GM18868 (cell line): ENCODE measurements around the gene TMEM95.
A peak's percentile ranks its signal among the peaks of the same experiment; 100 is the strongest.
"Not testable (repeated sequence)": the region's sequence is repeated elsewhere in the genome, so short reads cannot be mapped to it uniquely, and the experiment has no call there.

Source experiments
- ATAC-seq: cut with Tn5 transposase; IDR thresholded peaks from one replicate; pipeline ENCODE4 v1.9.1; 2021; ENCODE audit warnings: mild to moderate bottlenecking, moderate library complexity; ENCODE audit not compliant: unreplicated experiment

TMEM95 gene

DNA sequence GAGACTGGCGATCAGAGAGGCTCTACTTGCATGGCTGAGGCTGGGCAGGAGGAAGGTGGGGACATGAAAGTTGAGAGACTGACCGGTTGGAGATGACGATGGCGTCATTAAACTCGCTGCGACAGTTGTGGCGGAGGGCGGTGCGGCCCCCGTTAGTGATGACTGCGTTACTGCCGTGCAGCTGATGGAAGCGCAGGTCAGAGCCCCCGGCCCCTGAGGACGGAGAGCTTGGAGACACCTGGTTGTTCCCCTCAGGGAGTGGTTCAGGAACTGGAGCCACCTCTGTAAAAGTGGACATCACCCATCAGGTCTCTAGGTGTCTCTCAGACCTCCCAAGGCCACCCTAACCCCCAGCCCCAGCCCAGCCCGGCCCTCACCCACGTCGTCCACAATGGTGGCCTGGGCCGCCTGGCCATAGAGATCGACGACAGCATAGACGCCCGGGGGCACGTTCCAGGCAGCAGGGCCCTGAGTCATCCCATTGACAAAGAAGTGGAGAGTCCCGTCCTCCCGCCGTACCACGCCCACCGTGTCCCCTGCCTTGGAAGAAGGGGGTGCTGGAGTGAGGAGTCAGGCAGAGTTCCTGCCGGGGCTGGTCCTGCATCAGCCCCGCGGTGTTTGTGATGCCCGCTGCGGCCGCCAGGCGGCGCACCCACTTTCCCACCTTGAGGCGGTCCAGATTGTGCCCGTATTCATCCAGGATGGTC is 31.1 kb upstream of the TMEM95 start:
- ATAC-seq, result no peak

DNA sequence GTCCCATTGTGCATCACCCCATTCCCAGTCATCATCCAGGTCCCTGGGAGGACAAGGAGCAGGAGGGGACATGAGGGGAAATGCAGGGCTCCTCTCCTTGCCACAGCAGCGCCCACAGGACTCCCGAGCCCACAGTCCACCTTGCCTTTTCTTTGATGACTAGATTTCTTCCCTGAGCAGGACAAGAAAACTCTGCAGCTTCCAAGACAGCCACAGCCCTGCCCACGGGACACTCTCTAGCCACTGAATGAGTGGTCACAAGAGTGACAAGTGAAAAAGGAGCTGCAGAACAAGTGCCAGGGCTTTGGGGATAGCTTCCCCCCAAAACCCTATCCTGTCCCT is 30.5 kb upstream of the TMEM95 start:
- ATAC-seq, result no peak

DNA sequence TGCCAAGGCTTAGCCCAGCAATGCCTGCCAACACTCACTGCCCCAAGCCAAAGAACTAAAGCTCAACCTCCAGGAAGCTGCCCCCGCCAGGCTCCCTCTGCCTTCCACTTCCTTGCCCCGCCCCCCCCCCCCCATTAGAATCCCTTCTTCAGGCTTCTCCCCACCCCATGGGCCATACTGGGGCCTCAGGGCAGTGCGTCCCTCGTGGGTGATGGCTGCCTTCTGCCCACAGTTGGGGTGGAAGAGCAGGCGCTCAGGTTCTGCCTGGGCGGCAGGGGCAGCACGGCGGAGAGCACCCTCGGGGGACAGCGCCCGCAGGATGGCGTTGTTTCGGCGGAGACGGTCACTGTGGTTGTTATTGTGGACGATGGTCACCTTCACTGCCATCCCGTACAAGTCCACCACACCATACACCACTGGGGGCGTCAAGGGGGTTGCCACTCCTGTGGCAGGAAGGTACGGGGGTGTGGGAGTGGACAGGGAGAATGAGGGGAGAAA is 29.9 kb upstream of the TMEM95 start:
- no peak for ATAC-seq

DNA sequence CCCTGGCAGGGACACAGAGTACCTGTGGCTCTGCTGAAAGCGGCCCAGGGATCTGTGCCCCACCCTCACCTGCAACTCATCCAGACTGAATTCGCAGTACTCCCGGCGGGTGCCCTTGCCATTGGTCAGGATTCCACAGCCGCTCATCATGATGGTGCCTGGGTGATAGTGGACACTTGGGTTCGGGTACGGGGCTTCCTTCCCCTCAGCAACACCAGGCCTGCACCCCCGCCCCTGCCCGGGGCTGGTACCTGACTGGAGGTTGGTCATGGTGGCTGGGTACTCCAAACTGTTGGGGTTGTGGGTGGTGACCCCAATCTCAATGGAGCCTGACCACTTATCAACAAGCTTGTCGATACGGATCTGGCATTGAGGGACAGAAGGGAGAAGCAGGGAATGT is 28.8 kb upstream of the TMEM95 start:
- ATAC-seq, result no peak

DNA sequence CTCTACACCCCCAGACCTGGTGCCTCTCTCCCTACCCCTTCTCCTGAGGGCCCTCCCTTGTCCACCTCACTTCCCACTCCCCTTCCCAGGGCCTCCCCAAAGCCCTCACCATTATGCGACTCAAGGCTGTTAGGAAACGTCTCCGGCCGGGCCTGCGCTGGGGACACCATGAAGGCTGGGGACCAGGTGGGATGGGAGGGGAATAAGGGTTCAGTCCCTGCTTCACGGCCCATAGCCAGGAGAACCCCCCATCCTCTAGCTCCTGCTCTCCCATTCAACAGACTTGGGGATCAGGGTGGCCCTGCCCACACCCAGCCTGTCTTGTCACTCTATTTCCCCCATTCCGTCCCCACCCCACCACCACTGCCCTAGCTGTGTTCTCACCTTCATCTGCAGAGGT is 27.9 kb upstream of the TMEM95 start:
- no peak for ATAC-seq

DNA sequence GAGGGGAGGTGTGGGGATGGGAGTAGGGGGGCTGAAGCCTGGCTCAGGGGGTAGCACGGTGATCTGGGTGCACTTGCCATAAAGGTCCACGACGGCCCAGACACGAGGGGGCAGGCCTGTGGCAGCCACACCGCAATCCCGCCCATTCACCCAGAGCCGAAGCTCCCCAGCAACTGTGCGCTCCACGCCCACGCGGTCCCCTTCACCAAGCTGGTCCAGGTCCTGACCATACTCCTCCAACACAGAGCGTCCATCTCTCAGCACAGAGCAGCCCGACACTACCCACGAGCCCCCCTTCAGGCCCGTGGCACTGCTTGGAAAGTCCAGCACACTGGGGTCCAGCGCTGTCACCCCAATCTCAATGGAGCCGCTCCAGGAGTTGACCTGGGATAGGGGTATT is 27.5 kb upstream of the TMEM95 start:
- no peak for ATAC-seq

DNA sequence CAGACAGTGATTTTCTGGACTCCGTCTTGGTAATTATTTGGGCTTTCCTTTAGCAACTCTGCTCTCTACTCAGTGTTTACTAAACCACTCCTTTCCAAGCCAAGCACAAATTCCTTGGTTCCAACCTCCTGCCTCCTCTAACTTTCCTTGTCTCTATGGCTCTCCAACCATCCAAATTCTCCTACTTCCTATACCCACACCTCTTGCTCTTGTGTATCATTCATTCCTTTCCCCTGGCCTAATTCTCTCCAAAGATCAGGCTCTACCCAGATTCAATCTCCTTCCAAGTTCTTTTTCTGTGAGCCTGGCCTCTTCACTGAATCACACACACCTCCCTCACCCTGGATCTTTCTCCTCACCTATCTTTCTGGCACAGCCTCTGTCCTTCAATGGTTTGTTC is 26.9 kb upstream of the TMEM95 start:
- no peak for ATAC-seq

DNA sequence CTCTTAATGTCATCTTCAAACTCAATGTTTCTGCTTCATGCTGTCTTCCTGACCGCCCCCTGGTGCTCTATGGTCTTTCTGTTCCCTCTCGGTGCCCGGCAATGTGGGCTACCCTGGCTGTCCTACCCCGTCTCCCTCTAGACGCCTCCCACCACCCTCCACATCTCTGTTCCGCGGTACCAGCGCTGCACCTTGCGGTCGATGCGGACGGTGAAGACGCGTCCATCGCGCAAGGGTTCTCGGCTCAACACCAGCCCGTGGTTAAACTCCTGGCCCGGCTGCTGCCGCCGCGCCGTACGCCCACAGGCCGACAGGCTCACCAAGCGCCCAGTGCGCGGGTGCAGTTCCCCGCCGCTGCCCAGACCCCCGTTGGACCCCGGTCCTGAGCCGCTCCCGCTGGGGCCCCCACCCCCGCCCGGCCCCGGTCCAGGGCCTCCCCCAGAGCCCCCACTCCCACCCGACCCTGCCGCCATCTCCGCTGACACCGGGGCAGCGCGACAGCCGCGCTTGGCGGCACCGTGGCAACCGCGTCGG is 26.0 kb upstream of the TMEM95 start, which contains the start of gene NEURL4:
TSS of gene NEURL4 (minus strand) at position 496 of the 534 bp plus-strand sequence. CDS start at position 473, 23 bp downstream.
- ATAC-seq, result peak; percentile 6

DNA sequence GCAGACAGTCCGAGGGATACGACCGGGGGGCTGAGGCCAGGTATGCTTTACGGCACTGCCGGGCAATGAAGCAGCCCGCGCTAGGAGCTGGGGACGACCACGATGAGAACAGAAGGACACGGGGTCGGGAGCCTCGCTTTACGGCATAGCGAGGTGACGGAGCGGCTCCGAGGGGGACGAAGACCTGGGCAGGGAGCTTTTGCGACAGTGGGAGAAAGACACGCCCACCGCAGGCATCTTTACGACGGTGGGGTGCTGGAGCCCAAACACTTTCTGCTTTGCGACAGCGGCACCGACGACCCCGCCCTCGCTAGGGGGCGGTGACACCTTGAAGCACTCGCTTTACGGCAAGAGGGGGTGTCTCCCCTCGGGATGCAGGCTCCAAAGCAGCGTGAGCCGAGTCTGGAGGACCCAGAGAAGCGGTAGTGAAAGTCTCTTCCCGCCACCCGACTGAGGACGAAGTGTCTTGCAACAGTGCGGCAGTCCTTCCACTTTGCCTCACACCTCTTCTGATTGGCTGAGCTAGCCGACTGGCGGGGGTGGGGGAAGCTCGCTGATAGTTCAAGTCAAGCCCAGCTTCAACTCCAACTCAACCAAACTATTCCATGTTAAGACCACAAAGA is 25.5 kb upstream of the TMEM95 start:
- ATAC-seq, result peak; percentile 60

DNA sequence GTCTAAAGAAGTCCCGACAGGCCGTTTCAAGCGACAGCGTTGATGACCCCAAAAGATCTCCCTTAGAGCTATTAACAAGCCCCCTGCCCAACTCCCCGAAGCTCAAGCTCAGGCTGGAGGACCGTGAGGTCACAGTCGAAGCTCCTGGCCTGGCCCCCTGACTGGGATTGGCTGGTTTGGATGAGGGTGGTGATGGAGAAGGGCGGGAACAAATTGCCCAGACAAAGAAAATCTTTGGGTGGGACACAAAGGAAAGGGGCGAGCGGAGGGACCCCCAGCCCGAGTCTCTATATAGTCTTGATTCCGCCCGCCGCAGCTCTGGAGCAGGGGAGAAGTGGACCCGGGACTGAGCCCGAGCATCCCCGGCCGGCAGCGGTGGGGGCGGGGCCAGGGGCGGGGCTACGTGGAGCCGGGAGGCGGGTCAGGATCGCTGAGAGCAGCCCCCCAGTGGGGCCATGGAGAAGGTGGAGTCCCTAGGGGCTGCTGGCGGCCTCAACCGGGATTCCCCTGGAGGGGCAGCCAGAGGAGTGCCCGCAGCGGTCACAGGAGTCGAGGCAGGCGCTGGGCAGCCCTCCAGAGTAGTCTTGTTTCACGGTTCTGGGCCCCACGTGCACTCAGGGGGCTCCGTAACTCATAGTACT is 24.8 kb upstream of the TMEM95 start:
- ATAC-seq, result peak; percentile 30

DNA sequence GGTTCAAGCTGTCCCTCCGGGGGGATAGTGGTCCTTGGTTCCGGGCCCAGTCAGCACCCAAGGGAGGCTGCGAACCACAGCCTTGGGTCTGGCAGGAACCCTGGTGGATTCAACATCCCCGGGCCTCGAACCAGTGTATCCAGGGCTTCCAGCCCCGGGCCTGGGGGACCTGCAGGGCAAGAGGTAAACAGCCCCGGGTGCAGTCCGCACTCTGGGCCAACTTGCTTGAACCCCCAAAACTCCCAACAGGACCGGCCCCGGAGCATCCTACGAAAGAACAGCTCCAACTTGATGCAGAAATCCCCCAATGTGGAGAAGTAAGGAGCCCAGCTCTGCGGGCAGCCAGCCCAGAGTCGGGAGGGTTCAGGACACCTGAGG is 24.3 kb upstream of the TMEM95 start:
- ATAC-seq, result no peak

DNA sequence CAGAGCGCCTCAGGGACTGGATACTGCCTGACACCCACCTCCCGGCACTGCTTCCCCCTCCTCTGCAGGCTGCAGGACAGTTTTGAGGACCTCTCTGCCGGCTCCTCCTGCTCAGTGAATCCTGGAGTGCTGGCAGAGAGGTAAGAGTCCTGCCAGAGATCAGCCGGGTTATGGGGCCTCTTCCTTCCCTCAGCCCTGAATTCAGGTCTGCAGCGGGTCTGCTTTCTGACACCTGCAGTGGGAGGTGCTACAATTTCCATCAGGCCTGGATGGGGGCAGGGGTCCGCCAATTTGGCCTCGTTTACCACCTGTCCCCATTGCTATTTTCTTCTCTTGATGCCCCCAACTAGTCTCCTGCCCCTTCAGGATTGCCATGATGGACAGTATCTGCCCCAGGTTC is 22.8 kb upstream of the TMEM95 start:
- no peak for ATAC-seq

DNA sequence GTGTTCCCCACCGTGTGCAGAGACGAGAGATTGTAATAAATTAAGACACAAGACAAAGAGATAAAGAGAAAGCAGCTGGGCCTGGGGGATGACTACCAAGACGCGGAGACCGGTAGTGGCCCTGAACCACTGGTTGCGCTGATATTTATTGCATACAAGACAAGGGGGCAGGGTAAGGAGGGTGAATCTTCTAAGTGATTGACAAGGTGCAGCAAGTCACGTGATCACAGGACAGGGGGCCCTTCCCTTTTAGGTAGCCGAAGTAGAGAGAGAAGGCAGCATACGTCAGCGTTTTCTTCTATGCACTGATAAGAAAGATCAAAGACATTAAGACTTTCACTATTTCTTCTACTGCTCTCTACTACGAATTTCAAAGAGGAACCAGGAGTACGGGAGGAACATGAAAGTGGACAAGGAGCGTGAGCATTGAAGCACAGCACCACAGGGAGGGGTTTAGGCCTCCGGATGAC is 22.3 kb upstream of the TMEM95 start:
- not testable (repeated sequence) for ATAC-seq

DNA sequence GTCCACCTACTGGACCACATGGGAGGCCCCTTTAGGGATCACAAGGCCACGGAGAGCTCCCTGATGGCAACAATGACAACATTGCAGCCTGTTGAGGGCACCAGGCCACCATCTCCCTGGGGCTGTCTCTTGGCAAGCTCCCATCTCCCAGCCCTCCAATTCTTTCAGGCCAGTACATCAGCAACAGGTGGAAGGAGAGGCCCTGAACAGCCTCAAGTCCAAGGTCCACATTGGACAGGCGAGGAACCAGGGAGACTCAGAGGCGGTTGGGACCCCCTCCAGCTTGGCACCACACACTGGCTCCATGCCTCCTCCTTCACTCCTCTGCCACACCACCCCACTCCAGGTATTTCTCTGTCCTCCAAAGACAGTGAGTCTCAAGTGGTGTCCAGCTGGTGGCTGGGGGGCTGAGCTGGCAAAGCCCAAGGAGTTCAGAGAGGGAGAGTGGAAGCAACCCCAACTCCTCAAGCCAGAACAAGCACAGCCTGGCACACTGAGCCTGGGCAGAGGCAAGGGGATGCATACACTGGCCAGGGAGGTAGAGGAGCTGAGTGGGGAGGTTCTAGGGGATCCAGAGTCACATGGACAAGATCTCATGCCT is 19.9 kb upstream of the TMEM95 start:
- ATAC-seq, result no peak

DNA sequence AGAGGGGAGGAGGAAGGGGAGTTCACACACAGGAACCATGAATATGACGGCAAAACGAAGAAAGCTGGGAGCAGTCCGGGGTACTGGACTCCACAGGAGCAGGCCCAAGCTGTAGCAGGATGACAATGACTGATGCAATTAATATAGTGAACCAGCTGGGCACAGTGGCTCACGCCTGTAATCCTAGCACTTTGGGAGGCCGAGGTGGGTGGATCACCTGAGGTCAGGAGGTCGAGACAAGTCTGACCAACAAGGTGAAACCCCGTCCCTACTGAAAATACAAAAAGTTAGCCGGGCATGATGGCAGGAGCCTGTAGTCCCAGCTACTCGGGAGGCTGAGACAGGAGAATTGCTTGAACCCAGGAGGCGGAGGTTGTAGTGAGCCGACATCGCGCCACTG is 19.2 kb upstream of the TMEM95 start:
- ATAC-seq, result not testable (repeated sequence)

DNA sequence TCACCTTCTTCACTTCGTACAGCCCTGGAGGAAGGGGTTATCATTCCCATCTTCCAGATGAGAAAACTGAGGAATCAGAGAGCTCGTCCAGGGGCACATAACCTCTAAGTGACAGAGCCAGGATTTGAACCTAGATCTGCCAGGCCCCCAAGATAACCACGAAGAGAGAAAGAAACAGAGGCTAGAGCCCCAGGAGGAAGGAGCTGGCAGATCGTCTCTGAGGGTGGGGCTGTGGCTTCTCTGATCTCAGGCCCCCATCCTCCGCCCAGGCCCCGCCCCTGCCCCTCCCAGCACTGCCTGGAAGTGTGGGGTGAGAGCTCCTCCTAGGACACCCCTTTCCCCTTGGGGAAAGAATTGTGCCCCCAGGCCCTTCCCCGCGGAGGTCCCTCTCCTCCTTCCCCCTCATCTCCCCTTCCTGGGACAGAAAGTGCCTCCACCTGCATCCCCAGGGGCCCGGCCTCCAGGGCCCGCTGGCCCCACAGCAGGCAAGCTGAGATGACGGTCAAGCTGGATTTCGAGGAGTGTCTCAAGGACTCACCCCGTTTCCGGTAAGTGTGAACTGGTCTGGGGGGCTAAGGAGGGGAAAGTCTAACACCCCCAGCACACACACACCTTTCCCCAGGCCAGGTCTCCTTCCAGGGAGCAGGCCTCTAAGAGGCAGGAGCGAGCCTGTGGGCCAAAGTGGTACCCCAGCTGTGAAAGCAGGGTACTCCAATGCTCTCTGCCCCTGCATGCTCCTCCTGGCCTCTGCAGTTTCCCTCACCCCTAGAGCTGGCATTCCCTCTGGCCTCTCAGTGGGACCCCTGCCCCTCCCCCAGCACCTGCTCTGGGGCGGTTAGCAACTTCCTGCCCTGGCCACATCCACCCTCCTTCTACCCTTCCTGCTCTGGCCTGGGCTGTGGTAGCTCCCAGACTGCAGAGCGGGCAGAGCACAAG is 18.4 kb upstream of the TMEM95 start, which contains the start of gene ACAP1:
TSS of gene ACAP1 (plus strand) at position 290 of the 936 bp plus-strand sequence. CDS start at position 496, 206 bp downstream.
- peak; percentile 64 for ATAC-seq

DNA sequence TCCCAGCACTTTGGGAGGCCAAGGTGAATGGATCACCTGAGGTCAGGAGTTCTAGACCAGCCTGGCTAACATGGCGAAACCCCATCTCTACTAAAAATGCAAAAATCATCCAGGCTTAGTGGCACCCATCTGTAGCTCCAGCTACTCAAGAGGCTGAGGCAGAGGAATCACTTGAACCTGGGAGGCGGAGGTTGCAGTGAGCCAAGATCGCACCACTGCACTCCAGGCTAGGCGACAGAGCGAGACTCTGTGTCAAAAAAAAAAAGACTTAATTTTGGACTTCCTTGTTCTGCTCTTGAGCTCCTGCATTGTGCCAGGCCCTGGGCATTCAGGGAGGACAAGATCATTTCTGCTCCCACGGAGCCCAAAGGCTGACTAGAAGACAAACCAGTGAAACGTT is 17.4 kb upstream of the TMEM95 start:
- ATAC-seq, result not testable (repeated sequence)

DNA sequence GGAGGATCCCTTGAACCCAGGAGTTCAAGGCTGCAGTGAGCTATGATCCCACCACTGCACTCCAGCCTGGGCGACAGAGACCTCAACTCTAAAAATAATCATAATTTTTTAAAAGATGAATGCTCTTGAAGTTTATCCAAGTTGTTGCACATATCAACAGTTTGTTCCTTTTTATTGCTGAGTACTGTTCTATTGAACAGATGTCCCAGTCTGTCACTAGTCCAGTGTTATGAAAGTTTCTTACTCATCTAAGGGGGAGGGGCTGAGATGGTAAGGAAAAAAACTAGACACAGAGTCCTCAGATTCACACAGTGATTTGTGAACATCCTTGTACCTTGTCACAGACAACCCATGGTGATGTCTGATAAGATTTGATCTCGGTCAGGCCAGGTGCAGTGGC is 14.8 kb upstream of the TMEM95 start:
- no peak for ATAC-seq

DNA sequence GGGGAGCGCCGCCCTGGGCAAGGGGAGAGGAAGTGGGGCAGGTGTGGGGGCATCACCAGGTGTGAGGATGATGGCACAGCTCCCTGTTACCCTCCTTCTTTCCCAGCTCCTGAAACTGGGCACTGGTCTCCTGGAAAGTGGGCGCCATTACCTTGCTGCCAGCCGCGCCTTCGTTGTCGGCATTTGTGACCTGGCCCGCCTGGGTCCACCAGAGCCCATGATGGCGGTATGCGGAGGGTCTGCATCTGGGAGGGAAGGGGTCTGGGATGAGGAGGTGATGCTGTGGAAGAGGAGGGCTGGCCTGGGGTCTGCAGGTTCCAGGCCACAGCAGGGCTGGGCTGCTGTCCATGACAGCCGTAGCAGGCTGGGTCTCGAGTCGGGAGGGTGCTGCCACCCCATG is 13.1 kb upstream of the TMEM95 start:
- ATAC-seq, result no peak

DNA sequence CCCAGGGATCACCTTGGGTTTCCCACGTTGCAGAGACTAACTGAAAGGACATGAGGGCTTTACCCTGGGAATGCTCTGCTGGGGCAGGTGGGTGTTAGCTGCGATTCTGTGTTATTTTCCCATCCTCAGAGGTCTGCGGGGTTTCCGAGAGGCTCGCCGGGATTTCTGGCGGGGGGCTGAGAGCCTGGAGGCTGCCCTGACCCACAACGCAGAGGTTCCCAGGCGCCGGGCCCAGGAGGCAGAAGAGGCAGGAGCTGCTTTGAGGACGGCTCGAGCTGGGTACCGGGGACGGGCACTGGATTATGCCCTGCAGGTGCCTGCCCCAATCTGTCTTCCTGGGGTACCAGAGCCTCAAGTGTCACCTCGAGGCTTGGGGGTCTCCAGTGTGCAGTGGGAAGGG is 11.7 kb upstream of the TMEM95 start:
- ATAC-seq, result no peak
